ENCODE data around the gene PLEKHA1.

Gene PLEKHA1

DNA sequence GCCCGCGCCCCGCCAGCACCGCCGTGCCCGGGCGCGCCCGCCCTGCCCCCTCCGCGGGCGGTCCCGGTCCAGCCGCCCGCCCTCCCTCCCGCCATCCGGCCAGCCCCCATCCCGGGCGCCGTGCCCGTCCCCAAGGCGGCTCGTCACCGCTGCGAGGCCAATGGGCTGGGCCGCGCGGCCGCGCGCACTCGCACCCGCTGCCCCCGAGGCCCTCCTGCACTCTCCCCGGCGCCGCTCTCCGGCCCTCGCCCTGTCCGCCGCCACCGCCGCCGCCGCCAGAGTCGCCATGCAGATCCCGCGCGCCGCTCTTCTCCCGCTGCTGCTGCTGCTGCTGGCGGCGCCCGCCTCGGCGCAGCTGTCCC, 86.8 kb downstream of the PLEKHA1 start, which contains the start of gene HTRA1:
Gene HTRA1, plus strand, starts transcription at position 187 of the 362 bp plus-strand sequence. Its CDS starts 100 bp downstream, at position 287.
- Histone ChIP-seq H3K79me2 (ENCODE audit: insufficient read depth, low read length) (no peaks in the 10 kb centered on the region), H3K4me3 (ENCODE audit: insufficient read depth, low read length, poor library complexity, severe bottlenecking) (no peak within 1 kb of the TSS), H3K9ac (ENCODE audit: low read length) (no peak within 1 kb of the TSS), H2AFZ (ENCODE audit: low read depth, low read length, severe bottlenecking) (no peak within 1 kb of the TSS), H3K4me2 (ENCODE audit: low read depth, low read length, poor library complexity, severe bottlenecking) (no peak within 1 kb of the TSS), H3K27ac (ENCODE audit: low read depth, low read length) (no peak within 1 kb of the TSS), H3K9me2 (replicated peaks; ENCODE audit: insufficient read depth, low read length) (no peaks in the 10 kb centered on the region), H3F3A (ENCODE audit: insufficient read depth) (no peaks in the 10 kb centered on the region), H3K27me3 (ENCODE audit: low read length) (0 out of 2 replicates have a peak, but pooled peaks cover 3% of the 10 kb centered on the region), H3K36me3 (ENCODE audit: low read length) (no peaks in the 10 kb centered on the region), H3K9me3 (ENCODE audit: insufficient read depth, low read length) (no peaks in the 10 kb centered on the region), H4K20me1 (ENCODE audit: low read depth, low read length) (no peaks in the 10 kb centered on the region)
- TF ChIP-seq CTCF (IDR thresholded peaks at IDR 0.05; ENCODE audit: insufficient read depth, low read length, poor library complexity, severe bottlenecking) (no peak), EZH2phosphoT487 (conservative IDR thresholded peaks at IDR 0.05; ENCODE audit: low read length) (no peak)

DNA sequence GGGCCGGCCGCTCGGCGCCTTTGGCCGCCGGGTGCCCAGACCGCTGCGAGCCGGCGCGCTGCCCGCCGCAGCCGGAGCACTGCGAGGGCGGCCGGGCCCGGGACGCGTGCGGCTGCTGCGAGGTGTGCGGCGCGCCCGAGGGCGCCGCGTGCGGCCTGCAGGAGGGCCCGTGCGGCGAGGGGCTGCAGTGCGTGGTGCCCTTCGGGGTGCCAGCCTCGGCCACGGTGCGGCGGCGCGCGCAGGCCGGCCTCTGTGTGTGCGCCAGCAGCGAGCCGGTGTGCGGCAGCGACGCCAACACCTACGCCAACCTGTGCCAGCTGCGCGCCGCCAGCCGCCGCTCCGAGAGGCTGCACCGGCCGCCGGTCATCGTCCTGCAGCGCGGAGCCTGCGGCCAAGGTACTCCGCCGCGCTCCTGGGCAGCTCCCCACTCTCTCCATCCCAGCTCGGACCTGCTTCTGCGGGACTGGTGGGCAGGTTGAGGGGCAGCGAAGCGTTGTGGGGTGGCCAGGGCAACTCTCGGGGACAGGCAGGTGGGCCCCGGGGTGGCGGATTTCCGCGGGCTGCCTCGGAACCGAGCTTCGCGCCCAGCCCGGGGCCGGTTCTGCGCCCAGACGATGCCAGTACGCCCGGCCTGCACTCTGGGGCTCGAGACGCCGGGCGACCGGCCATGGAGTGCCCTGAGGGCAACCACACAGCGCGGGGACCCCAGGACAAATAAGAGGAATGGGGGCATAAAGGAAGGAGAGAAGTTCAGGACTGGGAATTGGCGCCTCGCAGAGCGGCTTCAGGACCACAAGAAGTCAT, 87.4 kb downstream of the PLEKHA1 start:
- Histone ChIP-seq H3K4me2 (ENCODE audit: low read depth, low read length, poor library complexity, severe bottlenecking) (no peak overlapping the region), H3K9me3 (ENCODE audit: insufficient read depth, low read length) (no peaks in the 10 kb centered on the region), H2AFZ (ENCODE audit: low read depth, low read length, severe bottlenecking) (no peak overlapping the region), H3K9me2 (replicated peaks; ENCODE audit: insufficient read depth, low read length) (no peaks in the 10 kb centered on the region), H4K20me1 (ENCODE audit: low read depth, low read length) (no peaks in the 10 kb centered on the region), H3K4me3 (ENCODE audit: insufficient read depth, low read length, poor library complexity, severe bottlenecking) (no peak overlapping the region), H3F3A (ENCODE audit: insufficient read depth) (no peaks in the 10 kb centered on the region), H3K27ac (ENCODE audit: low read depth, low read length) (no peak overlapping the region), H3K79me2 (ENCODE audit: insufficient read depth, low read length) (no peaks in the 10 kb centered on the region), H3K36me3 (ENCODE audit: low read length) (no peaks in the 10 kb centered on the region), H3K27me3 (ENCODE audit: low read length) (0 out of 2 replicates have a peak, but pooled peaks cover 3% of the 10 kb centered on the region), H3K9ac (ENCODE audit: low read length) (no peak overlapping the region)
- TF ChIP-seq EZH2phosphoT487 (conservative IDR thresholded peaks at IDR 0.05; ENCODE audit: low read length) (no peak), CTCF (IDR thresholded peaks at IDR 0.05; ENCODE audit: insufficient read depth, low read length, poor library complexity, severe bottlenecking) (no peak)

- Histone ChIP-seq H4K20me1 (ENCODE audit: low read depth, low read length) (no peaks in the 10 kb centered on the region), H3K9me2 (replicated peaks; ENCODE audit: insufficient read depth, low read length) (no peaks in the 10 kb centered on the region), H2AFZ (ENCODE audit: low read depth, low read length, severe bottlenecking) (no peak overlapping the region), H3K4me3 (ENCODE audit: insufficient read depth, low read length, poor library complexity, severe bottlenecking) (no peak overlapping the region), H3F3A (ENCODE audit: insufficient read depth) (no peaks in the 10 kb centered on the region), H3K27ac (ENCODE audit: low read depth, low read length) (no peak overlapping the region), H3K9ac (ENCODE audit: low read length) (no peak overlapping the region), H3K27me3 (ENCODE audit: low read length) (0 out of 2 replicates have a peak, but pooled peaks cover 3% of the 10 kb centered on the region), H3K79me2 (ENCODE audit: insufficient read depth, low read length) (no peaks in the 10 kb centered on the region), H3K4me2 (ENCODE audit: low read depth, low read length, poor library complexity, severe bottlenecking) (no peak overlapping the region), H3K36me3 (ENCODE audit: low read length) (no peaks in the 10 kb centered on the region), H3K9me3 (ENCODE audit: insufficient read depth, low read length) (no peaks in the 10 kb centered on the region)
- TF ChIP-seq EZH2phosphoT487 (conservative IDR thresholded peaks at IDR 0.05; ENCODE audit: low read length) (no peak), CTCF (IDR thresholded peaks at IDR 0.05; ENCODE audit: insufficient read depth, low read length, poor library complexity, severe bottlenecking) (no peak)
Measured at GRCh38 chr10:122462533-122463465, 88.3 kb downstream of the PLEKHA1 start.

Measured in SU-DHL-6 (cell line).